ENCODE measurements around the gene SEC23B. TPM values are rescaled to one million over a fixed set of nuclear protein-coding genes. Genes with fewer than 3 reads are reported as not detected.
"Not testable (repeated sequence)": the region's sequence is repeated elsewhere in the genome, so short reads cannot be mapped to it uniquely, and the experiment has no call there.

Gene SEC23B
- polyA plus RNA-seq, 1 donor from 2014 or later: 77.8 TPM

DNA sequence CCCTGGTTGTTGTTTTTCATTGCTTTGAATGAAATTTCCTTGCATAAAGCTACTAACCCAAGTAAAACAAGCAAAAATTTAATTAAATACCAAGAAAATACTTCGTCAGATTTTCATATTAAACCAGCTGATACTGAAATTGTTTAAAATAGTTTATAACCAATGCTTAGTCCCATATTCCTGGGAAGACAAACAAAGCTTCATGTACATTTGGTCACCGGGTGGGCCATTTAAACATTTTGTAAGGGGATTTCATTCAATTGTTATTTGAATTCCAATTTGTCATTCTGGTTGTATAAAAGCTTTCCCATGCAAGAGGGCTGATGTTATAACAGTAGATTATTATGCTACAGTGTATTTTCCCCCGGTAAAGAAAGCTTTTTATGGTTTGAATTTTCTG, 10.1 kb upstream of the SEC23B start:
- Histone ChIP-seq H3F3A (ENCODE audit: insufficient read depth, low read length, poor library complexity, severe bottlenecking) (no peaks in the 10 kb centered on the region), H3K27me3 (ENCODE audit: insufficient read depth, low read depth, low read length) (no peaks in the 10 kb centered on the region), H3K9ac (ENCODE audit: low read length) (peak overlapping the region; percentile 75), H4K20me1 (ENCODE audit: insufficient read depth) (no peaks in the 10 kb centered on the region), H3K4me2 (ENCODE audit: low read length) (peak overlapping the region; percentile 83), H3K36me3 (ENCODE audit: insufficient read depth, low read length) (no peaks in the 10 kb centered on the region), H3K9me2 (ENCODE audit: insufficient read depth, low read length) (no peaks in the 10 kb centered on the region), H3K79me2 (replicated peaks; ENCODE audit: insufficient read depth, low read length) (peaks cover 3% of the 10 kb centered on the region), H2AFZ (ENCODE audit: low read depth, low read length) (peak overlapping the region; percentile 94), H3K4me3 (ENCODE audit: low read length) (peak overlapping the region; percentile 85), H3K9me3 (ENCODE audit: low read length) (no peaks in the 10 kb centered on the region), H3K27ac (ENCODE audit: low read length) (peak overlapping the region; percentile 88)
- TF ChIP-seq TAF1 (IDR thresholded peaks at IDR 0.05; ENCODE audit: low read depth) (no peak), EZH2 (IDR thresholded peaks at IDR 0.05; ENCODE audit: borderline replicate concordance, insufficient read depth, low read length, poor library complexity, severe bottlenecking) (no peak), REST (IDR thresholded peaks at IDR 0.05; ENCODE audit: borderline replicate concordance) (no peak), POLR2AphosphoS5 (IDR thresholded peaks at IDR 0.05) (no peak), SMC3 (conservative IDR thresholded peaks at IDR 0.05; ENCODE audit: poor library complexity) (no peak), MXI1 (conservative IDR thresholded peaks at IDR 0.05; ENCODE audit: poor library complexity, severe bottlenecking) (no peak), CTCF (IDR thresholded peaks at IDR 0.05; ENCODE audit: poor library complexity, severe bottlenecking) (no peak), EP300 (conservative IDR thresholded peaks at IDR 0.05; ENCODE audit: poor library complexity, severe bottlenecking) (no peak), RAD21 (conservative IDR thresholded peaks at IDR 0.05) (no peak)

DNA sequence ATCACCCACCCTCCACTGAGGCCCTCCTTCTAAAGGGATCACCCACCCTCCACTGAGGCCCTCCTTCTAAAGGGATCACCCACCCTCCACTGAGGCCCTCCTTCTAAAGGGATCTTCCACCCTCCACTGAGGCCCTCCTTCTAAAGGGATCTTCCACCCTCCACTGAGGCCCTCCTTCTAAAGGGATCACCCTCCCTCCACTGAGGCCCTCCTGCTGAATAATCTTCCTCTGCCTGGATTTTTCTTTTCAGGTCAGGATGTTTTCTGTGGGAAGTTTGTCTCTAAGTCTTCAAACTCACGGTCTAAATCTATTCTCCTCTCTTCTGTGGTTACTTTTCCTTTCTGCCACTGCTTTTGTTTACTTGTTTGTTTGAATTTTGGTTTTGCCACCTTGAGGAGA, 6.1 kb upstream of the SEC23B start:
- not testable (repeated sequence) for H3K27me3 ChIP-seq (ENCODE audit: insufficient read depth, low read depth, low read length); H3K9me3 ChIP-seq (ENCODE audit: low read length); H3K4me3 ChIP-seq (ENCODE audit: low read length); H2AFZ ChIP-seq (ENCODE audit: low read depth, low read length); H3K9ac ChIP-seq (ENCODE audit: low read length); H3K4me2 ChIP-seq (ENCODE audit: low read length); H3K9me2 ChIP-seq (ENCODE audit: insufficient read depth, low read length); H4K20me1 ChIP-seq (ENCODE audit: insufficient read depth); H3K36me3 ChIP-seq (ENCODE audit: insufficient read depth, low read length); H3K27ac ChIP-seq (ENCODE audit: low read length); H3F3A ChIP-seq (ENCODE audit: insufficient read depth, low read length, poor library complexity, severe bottlenecking); H3K79me2 ChIP-seq (replicated peaks; ENCODE audit: insufficient read depth, low read length)

DNA sequence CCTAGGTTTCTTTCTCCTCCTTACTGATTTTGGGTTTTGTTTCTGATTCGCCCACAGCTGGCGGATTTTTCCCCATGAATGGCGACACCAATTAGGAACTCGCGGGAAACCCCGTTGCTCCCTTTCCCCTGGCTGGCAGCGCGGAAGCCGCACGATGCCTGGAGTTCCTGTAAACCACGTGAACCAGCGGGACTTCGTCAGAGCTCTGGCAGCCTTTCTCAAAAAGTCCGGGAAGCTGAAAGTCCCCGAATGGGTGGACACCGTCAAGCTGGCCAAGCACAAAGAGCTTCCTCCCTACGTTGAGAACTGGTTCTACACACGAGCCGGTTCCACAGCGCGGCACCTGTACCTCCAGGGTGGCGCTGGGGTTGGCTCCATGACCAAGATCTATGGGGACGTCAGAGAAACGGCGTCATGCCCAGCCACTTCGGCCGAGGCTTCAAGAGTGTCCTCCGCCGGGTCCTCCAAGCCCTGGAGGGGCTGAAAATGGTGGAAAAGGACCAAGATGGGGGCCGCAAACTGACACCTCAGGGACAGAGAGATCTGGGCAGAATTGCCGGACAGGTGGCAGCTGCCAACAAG, 3.2 kb upstream of the SEC23B start:
- Histone ChIP-seq H3K9me3 (ENCODE audit: low read length) (no peaks in the 10 kb centered on the region), H3K4me2 (ENCODE audit: low read length) (no peak overlapping the region), H3K36me3 (ENCODE audit: insufficient read depth, low read length) (no peaks in the 10 kb centered on the region), H4K20me1 (ENCODE audit: insufficient read depth) (no peaks in the 10 kb centered on the region), H3K27ac (ENCODE audit: low read length) (no peak overlapping the region), H3K9ac (ENCODE audit: low read length) (no peak overlapping the region), H3K9me2 (ENCODE audit: insufficient read depth, low read length) (no peaks in the 10 kb centered on the region), H3K79me2 (replicated peaks; ENCODE audit: insufficient read depth, low read length) (peaks cover 14% of the 10 kb centered on the region), H3K27me3 (ENCODE audit: insufficient read depth, low read depth, low read length) (no peaks in the 10 kb centered on the region), H3F3A (ENCODE audit: insufficient read depth, low read length, poor library complexity, severe bottlenecking) (no peaks in the 10 kb centered on the region), H3K4me3 (ENCODE audit: low read length) (no peak overlapping the region), H2AFZ (ENCODE audit: low read depth, low read length) (no peak overlapping the region)
- TF ChIP-seq REST (IDR thresholded peaks at IDR 0.05; ENCODE audit: borderline replicate concordance): no peak
- TF ChIP-seq EP300 (conservative IDR thresholded peaks at IDR 0.05; ENCODE audit: poor library complexity, severe bottlenecking): no peak
- no peak for TF ChIP-seq RAD21 (conservative IDR thresholded peaks at IDR 0.05)
- no peak for TF ChIP-seq SMC3 (conservative IDR thresholded peaks at IDR 0.05; ENCODE audit: poor library complexity)
- no peak for TF ChIP-seq TAF1 (IDR thresholded peaks at IDR 0.05; ENCODE audit: low read depth)
- no peak for TF ChIP-seq EZH2 (IDR thresholded peaks at IDR 0.05; ENCODE audit: borderline replicate concordance, insufficient read depth, low read length, poor library complexity, severe bottlenecking)
- TF ChIP-seq POLR2AphosphoS5 (IDR thresholded peaks at IDR 0.05): no peak
- TF ChIP-seq MXI1 (conservative IDR thresholded peaks at IDR 0.05; ENCODE audit: poor library complexity, severe bottlenecking): no peak
- no peak for TF ChIP-seq CTCF (IDR thresholded peaks at IDR 0.05; ENCODE audit: poor library complexity, severe bottlenecking)

Data from neural cell (in vitro differentiated cells).